GM21526 (cell line): ENCODE measurements around the gene DNAH6.

Experiments
- ATAC-seq: cut with Tn5 transposase; IDR thresholded peaks from one replicate; pipeline ENCODE4 v1.9.1; 2021; ENCODE audit warnings: moderate library complexity; ENCODE audit not compliant: unreplicated experiment, low FRiP score

Gene DNAH6

GRCh38 chr2:84628486-84628885 lies 112.2 kb downstream of the DNAH6 start:
- no peak for ATAC-seq

- ATAC-seq = no peak
Observed at GRCh38 chr2:84629550-84629949, 113.3 kb downstream of the DNAH6 start.

GRCh38 chr2:84631047-84631446 lies 114.7 kb downstream of the DNAH6 start:
- no peak for ATAC-seq

- ATAC-seq = no peak
Observed at GRCh38 chr2:84631985-84632384, 115.7 kb downstream of the DNAH6 start.

GRCh38 chr2:84636080-84636971 lies 120.0 kb downstream of the DNAH6 start:
- no peak for ATAC-seq

GRCh38 chr2:84639751-84640150 lies 123.5 kb downstream of the DNAH6 start:
- no peak for ATAC-seq

GRCh38 chr2:84640411-84640810 lies 124.1 kb downstream of the DNAH6 start:
- ATAC-seq = no peak

- no peak for ATAC-seq
Observed at GRCh38 chr2:84641021-84641420, 124.7 kb downstream of the DNAH6 start.

- ATAC-seq = no peak
Observed at GRCh38 chr2:84643991-84644390, 127.7 kb downstream of the DNAH6 start.

- ATAC-seq = no peak
Observed at GRCh38 chr2:84646514-84646913, 130.2 kb downstream of the DNAH6 start.

GRCh38 chr2:84647267-84647666 lies 131.0 kb downstream of the DNAH6 start:
- no peak for ATAC-seq

GRCh38 chr2:84649058-84649457 lies 132.8 kb downstream of the DNAH6 start:
- ATAC-seq = no peak

GRCh38 chr2:84649487-84650142 lies 133.3 kb downstream of the DNAH6 start:
- ATAC-seq = no peak

GRCh38 chr2:84652431-84652830 lies 136.1 kb downstream of the DNAH6 start:
- ATAC-seq = no peak

- no peak for ATAC-seq
Observed at GRCh38 chr2:84653302-84653701, 137.0 kb downstream of the DNAH6 start.

- no peak for ATAC-seq
Observed at GRCh38 chr2:84654414-84654813, 138.1 kb downstream of the DNAH6 start.

- ATAC-seq = no peak
Observed at GRCh38 chr2:84669122-84669521, 152.8 kb downstream of the DNAH6 start.

- ATAC-seq = no peak
Observed at GRCh38 chr2:84674099-84674498, 157.8 kb downstream of the DNAH6 start.

- ATAC-seq = no peak
Observed at GRCh38 chr2:84674586-84674985, 158.3 kb downstream of the DNAH6 start.

- ATAC-seq = no peak
Observed at GRCh38 chr2:84676295-84676694, 160.0 kb downstream of the DNAH6 start.

- no peak for ATAC-seq
Observed at GRCh38 chr2:84678214-84678613, 161.9 kb downstream of the DNAH6 start.
